SU-DHL-6 (cell line): ENCODE measurements around the gene PASK.

Experiments
- CTCF ChIP-seq: fragments of 200-600 bp; sonication (generic); IDR thresholded peaks from one replicate; pipeline ENCODE4 v1.5.1; 2017; ENCODE audit warnings: antibody characterized with exemption, mild to moderate bottlenecking, low read length, moderate library complexity; ENCODE audit not compliant: insufficient read depth, poor library complexity, severe bottlenecking
- EZH2phosphoT487 ChIP-seq: fragments of 200-600 bp; sonication (generic), shearing (Covaris generic); conservative IDR thresholded peaks from 2 replicates; pipeline ENCODE4 v1.6.1; 2018; ENCODE audit warnings: mild to moderate bottlenecking, antibody characterized with exemption, low read length, moderate library complexity, mixed read lengths

- TF ChIP-seq CTCF (no peak), EZH2phosphoT487 (no peak)
Measured at GRCh38 chr2:241068942-241069810, 80.1 kb downstream of the PASK start.
